Naive thymus-derived CD4-positive, alpha-beta T cell (primary cell): ENCODE data around the gene DPP6. TPM values are rescaled to one million over a fixed set of nuclear protein-coding genes. Genes with fewer than 3 reads are reported as not detected.
A peak's percentile ranks its signal among the peaks of the same experiment; 100 is the strongest.

Source experiments
- ATAC-seq: fragments of 150-1000 bp; cut with Tn5 transposase; 2 replicates; pipeline ENCODE4 v1.10.0; 2021; ENCODE audit warnings: mild to moderate bottlenecking, moderate library complexity
- CTCF ChIA-PET: fragments of 350-600 bp; sonication (Branson Sonifier 250); formaldehyde crosslinking; loops from one replicate; lab custom pipeline; 2021; ENCODE audit warnings: antibody characterized with exemption; lab: Charles Lee
- POLR2A ChIA-PET: fragments of 350-600 bp; sonication (Branson Sonifier 250); formaldehyde crosslinking; loops from one replicate; lab custom pipeline; 2021; ENCODE audit warnings: antibody characterized with exemption, inconsistent platforms; lab: Charles Lee
- DNase-seq, 9 donors: peaks; one replicate each; pipeline versions ENCODE4 v3.0.0 to v3.0.0-alpha.2; 2020 to 2022; ENCODE audit warnings: mixed read lengths in 1 of 9
- H3K27ac ChIP-seq: one replicate; pipeline ENCODE4 v1.7.0; 2013; ENCODE audit warnings: mild to moderate bottlenecking, low read depth, low read length, moderate library complexity
- H3K27me3 ChIP-seq, 2 donors: one replicate each; pipeline ENCODE4 v1.7.0; 2013; ENCODE audit warnings: low read length in 2 of 2, mild to moderate bottlenecking in 2 of 2, moderate library complexity in 2 of 2; ENCODE audit not compliant: control insufficient read depth in 2 of 2, insufficient read depth in 2 of 2
- H3K36me3 ChIP-seq, 3 experiments: 1 replicate in 2 of 3; 2 replicates in 1 of 3; pipeline ENCODE4 v1.7.0; 2013; ENCODE audit warnings: low read length in 3 of 3, mild to moderate bottlenecking in 3 of 3, moderate library complexity in 1 of 3; ENCODE audit not compliant: insufficient read depth in 3 of 3, control insufficient read depth in 2 of 3
- H3K4me1 ChIP-seq, 2 donors: one replicate each; pipeline ENCODE4 v1.7.0; 2013; ENCODE audit warnings: low read length in 2 of 2, mild to moderate bottlenecking in 2 of 2, moderate library complexity in 1 of 2; ENCODE audit not compliant: control insufficient read depth in 2 of 2, insufficient read depth in 2 of 2
- H3K4me3 ChIP-seq: 2 replicates; pipeline ENCODE4 v1.7.0; 2013; ENCODE audit warnings: mild to moderate bottlenecking, low read length
- H3K9me3 ChIP-seq, 3 experiments: 1 replicate in 2 of 3; 2 replicates in 1 of 3; pipeline ENCODE4 v1.7.0; 2013; ENCODE audit warnings: low read length in 3 of 3; ENCODE audit not compliant: control insufficient read depth in 2 of 3
- H3K27ac Mint-ChIP-seq, 9 donors: one replicate each; pipeline ENCODE4 v1.8.0; 2020 to 2022; ENCODE audit warnings: mixed read lengths in 9 of 9, mild to moderate bottlenecking in 8 of 9, moderate library complexity in 5 of 9, inconsistent platforms in 2 of 9
- H3K27me3 Mint-ChIP-seq, 5 donors: one replicate each; pipeline ENCODE4 v1.8.0; 2021 to 2022; ENCODE audit warnings: mixed read lengths in 5 of 5, mild to moderate bottlenecking in 1 of 5
- H3K36me3 Mint-ChIP-seq, 5 donors: one replicate each; pipeline ENCODE4 v1.8.0; 2020 to 2022; ENCODE audit warnings: mixed read lengths in 5 of 5, mild to moderate bottlenecking in 3 of 5, inconsistent platforms in 1 of 5
- H3K4me1 Mint-ChIP-seq, 7 donors: one replicate each; pipeline ENCODE4 v1.8.0; 2020 to 2022; ENCODE audit warnings: mixed read lengths in 7 of 7, mild to moderate bottlenecking in 3 of 7, inconsistent platforms in 1 of 7
- H3K4me3 Mint-ChIP-seq, 10 donors: one replicate each; pipeline ENCODE4 v1.8.0; 2020 to 2022; ENCODE audit warnings: mild to moderate bottlenecking in 10 of 10, mixed read lengths in 10 of 10, moderate library complexity in 6 of 10, inconsistent platforms in 2 of 10
- H3K9me3 Mint-ChIP-seq, 11 donors: one replicate each; pipeline ENCODE4 v1.8.0; 2020 to 2022; ENCODE audit warnings: mixed read lengths in 11 of 11, mild to moderate bottlenecking in 4 of 11, inconsistent platforms in 1 of 11, moderate library complexity in 1 of 11
- intact Hi-C, 2 donors: fragments of 100-400 bp; cut with micrococcal nuclease; formaldehyde crosslinking; loops; one replicate each; pipeline ENCODE4 v1.15.1; 2023
- polyA plus RNA-seq, 2 donors: library from polyadenylated mRNA; unstranded; fragments of 300-500 nt; fragmentation: Illumina TruSeq; gene quantifications; one replicate each; pipeline ENCODE4 v1.2.3, GENCODE V29; 2021
- total RNA-seq, 6 experiments: library from RNA in 5 of 6; stranded (reverse) in 5 of 6; gene quantifications; 1 replicate in 5 of 6; 2 replicates in 1 of 6; pipeline ENCODE4 v1.2.3 and lab custom pipeline; 2021 to 2026

Gene DPP6
- total and polyA plus RNA-seq, 7 experiments from 2014 or later, result not detected

GRCh38 chr7:154770361-154770760 lies 718.2 kb downstream of the DPP6 start:
- CTCF ChIA-PET, result no interaction called here
- DNase-seq, result no peak
- peaks cover 0 to 8% (median 0%) of the 10 kb centered on the region in 11 donors for H3K9me3 Mint-ChIP-seq
- Histone ChIP-seq H3K27ac (no peak overlapping the region), H3K36me3 (no peaks in the 10 kb centered on the region), H3K4me1 (no peaks in the 10 kb centered on the region), H3K27me3 (no peaks in the 10 kb centered on the region), H3K9me3 (peaks cover 0 to 4% (median 0%) of the 10 kb centered on the region in 3 experiments), H3K4me3 (no peak overlapping the region)
- intact Hi-C loops, result no loop called here
- H3K27me3 Mint-ChIP-seq, result peaks cover 0 to 21% (median 3%) of the 10 kb centered on the region in 5 donors
- no peaks in the 10 kb centered on the region for H3K36me3 Mint-ChIP-seq
- no peak overlapping the region for H3K4me3 Mint-ChIP-seq
- H3K27ac Mint-ChIP-seq, result no peak overlapping the region
- H3K4me1 Mint-ChIP-seq, result no peaks in the 10 kb centered on the region
- POLR2A ChIA-PET, result no interaction called here
- no peak for ATAC-seq

GRCh38 chr7:154770962-154771361 lies 718.8 kb downstream of the DPP6 start:
- Mint-ChIP-seq H3K36me3 (no peaks in the 10 kb centered on the region), H3K4me3 (no peak overlapping the region), H3K27ac (no peak overlapping the region), H3K9me3 (peaks cover 0 to 8% (median under 1%) of the 10 kb centered on the region in 11 donors), H3K4me1 (peaks cover 0 to under 1% (median 0%) of the 10 kb centered on the region in 7 donors), H3K27me3 (peaks cover 0 to 21% (median 3%) of the 10 kb centered on the region in 5 donors)
- no peaks in the 10 kb centered on the region for H3K27me3 ChIP-seq
- no peak overlapping the region for H3K27ac ChIP-seq
- intact Hi-C loops, result no loop called here
- DNase-seq (no peak), ATAC-seq (no peak)
- H3K36me3 ChIP-seq, result no peaks in the 10 kb centered on the region
- peaks cover 0 to 4% (median 0%) of the 10 kb centered on the region in 3 experiments for H3K9me3 ChIP-seq
- no peaks in the 10 kb centered on the region for H3K4me1 ChIP-seq
- CTCF ChIA-PET, result no interaction called here
- no peak overlapping the region for H3K4me3 ChIP-seq
- POLR2A ChIA-PET, result no interaction called here

- POLR2A ChIA-PET, result no interaction called here
- CTCF ChIA-PET, result no interaction called here
- Mint-ChIP-seq H3K4me1 (peaks cover 0 to 12% (median 0%) of the 10 kb centered on the region in 7 donors), H3K4me3 (no peak overlapping the region), H3K9me3 (peaks cover 0 to 23% (median 4%) of the 10 kb centered on the region in 11 donors), H3K27me3 (peaks cover 0 to 15% (median 0%) of the 10 kb centered on the region in 5 donors), H3K27ac (no peak overlapping the region), H3K36me3 (peaks cover 0 to 7% (median 0%) of the 10 kb centered on the region in 5 donors)
- Histone ChIP-seq H3K27ac (no peak overlapping the region), H3K36me3 (no peaks in the 10 kb centered on the region), H3K9me3 (peaks cover 0 to 4% (median 0%) of the 10 kb centered on the region in 3 experiments), H3K4me3 (no peak overlapping the region), H3K27me3 (no peaks in the 10 kb centered on the region), H3K4me1 (no peaks in the 10 kb centered on the region)
- DNase-seq, result no peak
- no peak for ATAC-seq
- intact Hi-C loops, result no loop called here
These were observed 722.2 kb downstream of the DPP6 start for GRCh38 chr7:154774303-154774969.

GRCh38 chr7:154775681-154776080 lies 723.5 kb downstream of the DPP6 start:
- Histone ChIP-seq H3K27ac (no peak overlapping the region), H3K9me3 (peaks cover 0 to 3% (median 0%) of the 10 kb centered on the region in 3 experiments), H3K4me1 (no peaks in the 10 kb centered on the region), H3K4me3 (no peak overlapping the region), H3K36me3 (no peaks in the 10 kb centered on the region), H3K27me3 (no peaks in the 10 kb centered on the region)
- Mint-ChIP-seq H3K9me3 (peaks cover 0 to 25% (median 7%) of the 10 kb centered on the region in 11 donors), H3K36me3 (peaks cover 0 to 7% (median 0%) of the 10 kb centered on the region in 5 donors), H3K4me3 (peak overlapping the region in 1 of 10 donors; percentile 21), H3K4me1 (peaks cover 0 to 12% (median 0%) of the 10 kb centered on the region in 7 donors), H3K27me3 (peaks cover 0 to 9% (median 0%) of the 10 kb centered on the region in 5 donors), H3K27ac (no peak overlapping the region)
- intact Hi-C loops, result no loop called here
- POLR2A ChIA-PET, result no interaction called here
- ATAC-seq, result no peak
- no peak for DNase-seq
- CTCF ChIA-PET, result no interaction called here

- DNase-seq, result no peak
- Histone ChIP-seq H3K27ac (no peak overlapping the region), H3K4me1 (no peaks in the 10 kb centered on the region), H3K4me3 (no peak overlapping the region), H3K36me3 (no peaks in the 10 kb centered on the region), H3K27me3 (no peaks in the 10 kb centered on the region), H3K9me3 (no peaks in the 10 kb centered on the region)
- intact Hi-C loops, result no loop called here
- ChIA-PET CTCF (no interaction called here), POLR2A (no interaction called here)
- Mint-ChIP-seq H3K36me3 (peaks cover 0 to 7% (median 0%) of the 10 kb centered on the region in 5 donors), H3K27ac (peak overlapping the region in 1 of 9 donors; percentile 52), H3K4me1 (peaks cover 0 to 12% (median 0%) of the 10 kb centered on the region in 7 donors), H3K27me3 (peaks cover 0 to 9% (median 0%) of the 10 kb centered on the region in 5 donors), H3K9me3 (peaks cover 0 to 29% (median 8%) of the 10 kb centered on the region in 11 donors), H3K4me3 (peak overlapping the region in 2 of 10 donors; percentile 2 to 12)
- no peak for ATAC-seq
These were observed 724.2 kb downstream of the DPP6 start for GRCh38 chr7:154776350-154776749.

- no peak overlapping the region for H3K4me3 Mint-ChIP-seq
- H3K36me3 Mint-ChIP-seq, result peaks cover 0 to 7% (median 0%) of the 10 kb centered on the region in 5 donors
- H3K36me3 ChIP-seq, result no peaks in the 10 kb centered on the region
- no peaks in the 10 kb centered on the region for H3K4me1 ChIP-seq
- H3K4me3 ChIP-seq, result no peak overlapping the region
- ATAC-seq (no peak), DNase-seq (no peak)
- H3K27me3 ChIP-seq, result no peaks in the 10 kb centered on the region
- CTCF ChIA-PET, result no interaction called here
- H3K27ac ChIP-seq, result no peak overlapping the region
- H3K9me3 Mint-ChIP-seq, result peaks cover 0 to 29% (median 8%) of the 10 kb centered on the region in 11 donors
- no peak overlapping the region for H3K27ac Mint-ChIP-seq
- H3K9me3 ChIP-seq, result no peaks in the 10 kb centered on the region
- intact Hi-C loops, result no loop called here
- H3K27me3 Mint-ChIP-seq, result peaks cover 0 to 11% (median 2%) of the 10 kb centered on the region in 5 donors
- H3K4me1 Mint-ChIP-seq, result peaks cover 0 to 12% (median 0%) of the 10 kb centered on the region in 7 donors
- POLR2A ChIA-PET, result no interaction called here
These were observed 724.8 kb downstream of the DPP6 start for GRCh38 chr7:154777023-154777422.
